ENCODE measurements around the gene TRIL. TPM values are rescaled to one million over a fixed set of nuclear protein-coding genes. Genes with fewer than 3 reads are reported as not detected.

Gene TRIL
- polyA plus RNA-seq, 2 donors: 0.55 to 1.2 TPM

DNA sequence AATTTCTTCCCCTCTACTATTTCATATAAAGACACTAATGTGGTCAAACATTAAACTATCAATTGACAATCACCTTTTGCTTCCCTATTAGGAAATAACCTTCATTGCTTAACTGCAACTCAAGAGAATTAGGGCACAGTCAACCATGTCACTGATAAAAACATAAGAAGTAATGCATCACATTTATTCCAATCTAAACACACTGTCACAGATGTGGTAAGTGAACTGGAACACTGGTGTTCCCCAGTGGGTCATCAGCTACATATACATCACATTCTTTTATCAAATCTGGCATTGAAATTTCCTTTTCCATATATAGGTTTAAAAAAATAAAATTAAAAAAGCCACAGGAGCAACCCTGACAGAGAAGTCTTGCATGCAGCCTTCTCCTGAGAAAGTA is 3.7 kb downstream of the TRIL start:
- no peaks in the 10 kb centered on the region for H3K36me3 ChIP-seq (ENCODE audit: control insufficient read depth in 2 of 2, insufficient read depth in 2 of 2, low read length in 1 of 2)
- no peak overlapping the region for H3K27ac ChIP-seq (ENCODE audit: low read depth in 2 of 2, low read length in 1 of 2)
- no peaks in the 10 kb centered on the region for H3K9me3 ChIP-seq (ENCODE audit: control insufficient read depth in 2 of 2, insufficient read depth in 1 of 2, low read depth in 1 of 2, low read length in 1 of 2)
- no peaks in the 10 kb centered on the region for H3K27me3 ChIP-seq (ENCODE audit: control insufficient read depth in 1 of 2, insufficient read depth in 2 of 2, low read length in 2 of 2)
- no peak overlapping the region for H3K4me3 ChIP-seq (ENCODE audit: low read depth in 1 of 2, low read length in 2 of 2)
- peaks cover 0 to 23% of the 10 kb centered on the region in 2 donors for H3K4me1 ChIP-seq (ENCODE audit: control insufficient read depth in 2 of 2, insufficient read depth in 2 of 2, low read length in 1 of 2)

DNA sequence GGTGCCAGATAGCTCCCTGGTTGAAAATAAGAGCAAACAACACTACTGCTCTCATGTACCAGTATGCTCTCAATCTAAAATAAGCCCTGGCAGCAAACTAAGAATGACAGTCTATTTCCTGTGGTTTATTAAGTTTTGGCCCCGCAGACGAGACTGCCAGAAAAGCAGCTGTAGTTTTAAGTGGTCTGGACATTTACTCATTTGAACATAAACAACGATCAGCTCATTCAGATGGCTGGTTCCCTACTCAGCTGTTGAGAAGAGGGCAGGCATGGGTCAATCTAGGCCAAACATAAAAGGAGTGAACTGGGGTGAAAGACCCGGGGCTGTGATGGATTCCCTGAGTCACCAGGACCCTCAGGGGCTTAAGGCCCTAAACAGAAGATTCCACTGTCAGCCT is 4.5 kb downstream of the TRIL start:
- 33 to 44% methylated on average over 4 of the region's 4 CpGs for WGBS, 2 donors
- H3K27me3 ChIP-seq (ENCODE audit: control insufficient read depth in 1 of 2, insufficient read depth in 2 of 2, low read length in 2 of 2): no peaks in the 10 kb centered on the region
- no peak overlapping the region for H3K4me3 ChIP-seq (ENCODE audit: low read depth in 1 of 2, low read length in 2 of 2)
- no peaks in the 10 kb centered on the region for H3K9me3 ChIP-seq (ENCODE audit: control insufficient read depth in 2 of 2, insufficient read depth in 1 of 2, low read depth in 1 of 2, low read length in 1 of 2)
- no peaks in the 10 kb centered on the region for H3K36me3 ChIP-seq (ENCODE audit: control insufficient read depth in 2 of 2, insufficient read depth in 2 of 2, low read length in 1 of 2)
- H3K27ac ChIP-seq (ENCODE audit: low read depth in 2 of 2, low read length in 1 of 2): no peak overlapping the region
- H3K4me1 ChIP-seq (ENCODE audit: control insufficient read depth in 2 of 2, insufficient read depth in 2 of 2, low read length in 1 of 2): peaks cover 0 to 23% of the 10 kb centered on the region in 2 donors

DNA sequence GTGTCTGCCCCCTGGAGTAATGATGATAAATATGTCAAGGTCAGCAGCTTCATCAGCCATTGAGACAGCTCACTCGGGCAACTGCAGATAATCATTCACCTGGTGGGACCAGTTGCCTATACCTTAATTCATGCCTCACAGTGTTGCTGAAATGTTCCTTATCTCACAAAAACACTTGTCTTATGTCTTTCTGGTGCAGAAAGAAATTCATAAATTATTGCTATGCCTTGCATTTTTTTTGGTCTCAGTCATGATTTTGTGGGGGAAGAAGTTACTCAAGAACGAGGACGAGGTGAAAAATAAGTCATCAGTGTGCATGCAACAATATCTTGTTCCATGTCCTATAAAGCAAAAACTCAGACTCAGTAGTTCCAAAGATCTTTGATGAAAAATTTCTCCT is 16.0 kb downstream of the TRIL start:
- no peak overlapping the region for H3K4me3 ChIP-seq (ENCODE audit: low read depth in 1 of 2, low read length in 2 of 2)

DNA sequence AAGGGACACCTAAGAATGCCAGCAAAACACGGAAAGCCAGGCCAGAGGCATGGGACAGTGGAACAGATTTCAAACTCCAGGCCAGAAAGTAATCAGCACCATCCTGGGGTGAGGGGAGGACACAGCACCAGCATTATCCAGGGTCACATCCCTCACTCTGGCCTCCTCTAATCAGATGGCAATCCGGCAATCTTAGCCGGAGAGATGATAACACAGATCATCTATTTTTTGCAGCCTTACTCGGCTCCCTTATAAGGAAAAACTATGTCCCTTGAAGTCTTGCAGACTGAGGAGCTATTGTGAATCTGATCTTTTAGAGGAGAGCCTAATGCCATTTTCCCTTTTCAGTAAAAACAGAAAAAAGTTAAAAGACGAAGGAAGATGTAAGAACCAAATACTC is 16.5 kb downstream of the TRIL start:
- Histone ChIP-seq H3K36me3 (ENCODE audit: control insufficient read depth in 2 of 2, insufficient read depth in 2 of 2, low read length in 1 of 2) (no peaks in the 10 kb centered on the region), H3K4me3 (ENCODE audit: low read depth in 1 of 2, low read length in 2 of 2) (no peak overlapping the region), H3K27me3 (ENCODE audit: control insufficient read depth in 1 of 2, insufficient read depth in 2 of 2, low read length in 2 of 2) (no peaks in the 10 kb centered on the region), H3K9me3 (ENCODE audit: control insufficient read depth in 2 of 2, insufficient read depth in 1 of 2, low read depth in 1 of 2, low read length in 1 of 2) (no peaks in the 10 kb centered on the region), H3K27ac (ENCODE audit: low read depth in 2 of 2, low read length in 1 of 2) (no peak overlapping the region), H3K4me1 (ENCODE audit: control insufficient read depth in 2 of 2, insufficient read depth in 2 of 2, low read length in 1 of 2) (no peaks in the 10 kb centered on the region)
- 75 to 77% methylated on average over 5 of the region's 5 CpGs for WGBS, 2 donors

More for the DNA sequence above, 16.0 kb downstream of the TRIL start:
- H3K9me3 ChIP-seq (ENCODE audit: control insufficient read depth in 2 of 2, insufficient read depth in 1 of 2, low read depth in 1 of 2, low read length in 1 of 2): no peaks in the 10 kb centered on the region
- 73 to 76% methylated on average over 3 of the region's 3 CpGs for WGBS, 2 donors
- H3K36me3 ChIP-seq (ENCODE audit: control insufficient read depth in 2 of 2, insufficient read depth in 2 of 2, low read length in 1 of 2): no peaks in the 10 kb centered on the region
- H3K27ac ChIP-seq (ENCODE audit: low read depth in 2 of 2, low read length in 1 of 2): no peak overlapping the region
- H3K27me3 ChIP-seq (ENCODE audit: control insufficient read depth in 1 of 2, insufficient read depth in 2 of 2, low read length in 2 of 2): no peaks in the 10 kb centered on the region
- no peaks in the 10 kb centered on the region for H3K4me1 ChIP-seq (ENCODE audit: control insufficient read depth in 2 of 2, insufficient read depth in 2 of 2, low read length in 1 of 2)

DNA sequence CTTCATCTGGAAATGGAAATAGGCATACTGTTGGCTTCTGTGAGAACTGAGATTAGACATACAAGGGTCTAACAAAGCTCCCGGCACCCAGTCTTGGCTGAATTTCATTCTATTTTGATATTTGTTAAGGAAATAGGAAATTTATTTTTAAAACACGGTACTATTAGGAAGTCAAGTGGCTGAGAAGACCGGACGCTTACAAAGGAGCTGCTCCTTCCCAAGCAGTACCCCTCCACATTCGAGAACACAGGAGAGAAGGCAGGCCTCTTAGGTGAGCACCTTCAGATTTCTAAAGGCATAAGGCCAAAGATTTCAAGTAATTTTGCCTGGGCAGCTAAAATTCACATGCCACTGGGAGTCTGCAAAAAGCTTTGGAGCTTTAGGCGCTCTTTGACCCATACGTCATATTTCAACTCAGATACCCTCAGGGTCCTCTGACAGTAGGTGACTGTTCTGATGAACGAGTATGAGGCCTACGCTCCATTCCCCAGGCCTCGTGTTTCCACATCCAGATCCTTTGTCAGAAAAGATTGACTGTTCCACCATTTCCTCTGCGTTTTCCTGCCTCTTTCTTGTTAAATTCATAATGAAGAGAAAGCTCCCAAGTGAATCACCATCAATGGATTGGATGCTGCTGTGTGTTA is 17.3 kb downstream of the TRIL start:
- H3K4me1 ChIP-seq (ENCODE audit: control insufficient read depth in 2 of 2, insufficient read depth in 2 of 2, low read length in 1 of 2): no peaks in the 10 kb centered on the region
- H3K4me3 ChIP-seq (ENCODE audit: low read depth in 1 of 2, low read length in 2 of 2): no peak overlapping the region
- 84% methylated on average over 11 of the region's 11 CpGs for WGBS, 2 donors
- H3K36me3 ChIP-seq (ENCODE audit: control insufficient read depth in 2 of 2, insufficient read depth in 2 of 2, low read length in 1 of 2): no peaks in the 10 kb centered on the region
- H3K27me3 ChIP-seq (ENCODE audit: control insufficient read depth in 1 of 2, insufficient read depth in 2 of 2, low read length in 2 of 2): no peaks in the 10 kb centered on the region
- H3K27ac ChIP-seq (ENCODE audit: low read depth in 2 of 2, low read length in 1 of 2): peak overlapping the region in 1 of 2 donors; percentile 2
- H3K9me3 ChIP-seq (ENCODE audit: control insufficient read depth in 2 of 2, insufficient read depth in 1 of 2, low read depth in 1 of 2, low read length in 1 of 2): no peaks in the 10 kb centered on the region

DNA sequence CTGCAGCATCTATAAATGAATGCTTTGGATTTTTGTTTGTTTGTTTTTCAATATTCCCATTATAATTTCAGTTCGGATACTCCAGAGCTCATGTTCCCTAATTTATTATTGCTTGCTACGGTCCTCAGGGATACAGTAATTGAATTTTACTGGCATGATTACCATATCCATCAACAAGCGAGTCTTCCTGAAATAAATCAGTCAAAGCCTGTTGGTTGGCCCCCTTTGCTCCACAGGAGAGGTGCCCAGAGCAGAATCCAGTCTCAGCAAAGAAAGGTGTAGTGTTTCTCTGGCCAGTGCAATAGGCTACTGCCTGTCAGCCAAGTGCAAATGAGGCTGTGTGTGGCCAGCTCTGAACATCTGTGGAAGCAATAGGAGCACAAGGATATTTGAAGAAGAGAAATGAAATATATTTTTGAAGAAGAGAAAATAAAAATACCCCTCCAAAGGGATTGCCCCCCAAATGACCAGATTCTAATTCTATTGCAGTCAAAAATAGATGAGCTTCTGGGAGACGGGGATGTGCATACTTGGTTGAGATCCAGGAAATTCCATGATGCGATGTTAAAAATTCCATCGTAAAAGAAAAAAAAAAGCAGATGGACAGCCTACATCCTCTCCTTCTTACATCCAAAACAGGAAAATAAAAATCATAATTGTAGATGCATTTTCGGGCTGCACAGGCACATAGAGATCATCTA is 18.1 kb downstream of the TRIL start:
- WGBS, 2 donors: 68 to 70% methylated on average over 7 of the region's 7 CpGs
- H3K27me3 ChIP-seq (ENCODE audit: control insufficient read depth in 1 of 2, insufficient read depth in 2 of 2, low read length in 2 of 2): no peaks in the 10 kb centered on the region
- H3K27ac ChIP-seq (ENCODE audit: low read depth in 2 of 2, low read length in 1 of 2): no peak overlapping the region

DNA sequence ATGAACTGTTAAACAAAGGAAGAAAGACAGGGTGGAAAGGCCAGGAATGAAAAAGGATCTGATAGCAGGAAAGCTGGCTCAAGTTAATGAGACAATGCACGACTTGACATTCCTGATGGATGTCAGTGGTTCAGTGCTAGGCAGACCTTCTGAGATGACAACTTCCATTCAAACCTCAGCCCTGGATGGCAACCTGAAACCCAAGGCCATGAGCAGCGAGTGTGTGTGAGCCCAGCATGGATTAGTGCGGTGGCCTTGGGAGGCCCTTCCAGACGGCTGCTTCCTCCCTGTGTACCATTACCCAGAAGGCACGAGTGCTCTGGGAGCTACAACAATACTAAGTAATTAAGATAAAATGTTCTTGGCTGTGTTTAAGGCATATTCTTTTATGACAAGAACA is 18.8 kb downstream of the TRIL start:
- 59 to 64% methylated on average over 5 of the region's 5 CpGs for WGBS, 2 donors
- Histone ChIP-seq H3K36me3 (ENCODE audit: control insufficient read depth in 2 of 2, insufficient read depth in 2 of 2, low read length in 1 of 2) (no peaks in the 10 kb centered on the region), H3K27ac (ENCODE audit: low read depth in 2 of 2, low read length in 1 of 2) (no peak overlapping the region), H3K4me3 (ENCODE audit: low read depth in 1 of 2, low read length in 2 of 2) (no peak overlapping the region), H3K4me1 (ENCODE audit: control insufficient read depth in 2 of 2, insufficient read depth in 2 of 2, low read length in 1 of 2) (no peaks in the 10 kb centered on the region), H3K27me3 (ENCODE audit: control insufficient read depth in 1 of 2, insufficient read depth in 2 of 2, low read length in 2 of 2) (no peaks in the 10 kb centered on the region), H3K9me3 (ENCODE audit: control insufficient read depth in 2 of 2, insufficient read depth in 1 of 2, low read depth in 1 of 2, low read length in 1 of 2) (no peaks in the 10 kb centered on the region)

More for the DNA sequence above, 18.1 kb downstream of the TRIL start:
- Histone ChIP-seq H3K9me3 (ENCODE audit: control insufficient read depth in 2 of 2, insufficient read depth in 1 of 2, low read depth in 1 of 2, low read length in 1 of 2) (no peaks in the 10 kb centered on the region), H3K4me3 (ENCODE audit: low read depth in 1 of 2, low read length in 2 of 2) (no peak overlapping the region), H3K36me3 (ENCODE audit: control insufficient read depth in 2 of 2, insufficient read depth in 2 of 2, low read length in 1 of 2) (no peaks in the 10 kb centered on the region), H3K4me1 (ENCODE audit: control insufficient read depth in 2 of 2, insufficient read depth in 2 of 2, low read length in 1 of 2) (no peaks in the 10 kb centered on the region)

DNA sequence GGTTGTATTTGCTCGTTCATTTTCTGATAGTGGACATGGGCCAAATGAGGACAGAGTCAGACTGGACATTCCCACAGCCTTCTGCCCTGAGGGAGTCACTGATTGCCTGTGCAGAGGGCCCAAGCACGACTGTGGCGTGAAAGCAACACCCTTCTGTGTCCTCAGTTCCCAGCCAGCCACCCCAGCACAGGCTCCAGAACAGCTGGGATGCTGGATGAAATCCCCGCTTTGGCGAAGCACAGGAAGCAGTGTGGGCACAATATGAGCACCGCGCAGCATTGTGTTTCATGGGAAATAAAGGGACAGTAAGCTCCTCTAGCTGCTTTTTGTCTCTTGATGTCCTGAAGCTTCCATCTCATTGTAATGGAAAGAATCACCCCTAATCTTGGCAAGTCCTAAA is 20.5 kb downstream of the TRIL start:
- Histone ChIP-seq H3K4me3 (ENCODE audit: low read depth in 1 of 2, low read length in 2 of 2) (no peak overlapping the region), H3K9me3 (ENCODE audit: control insufficient read depth in 2 of 2, insufficient read depth in 1 of 2, low read depth in 1 of 2, low read length in 1 of 2) (no peaks in the 10 kb centered on the region), H3K27me3 (ENCODE audit: control insufficient read depth in 1 of 2, insufficient read depth in 2 of 2, low read length in 2 of 2) (no peaks in the 10 kb centered on the region), H3K4me1 (ENCODE audit: control insufficient read depth in 2 of 2, insufficient read depth in 2 of 2, low read length in 1 of 2) (no peaks in the 10 kb centered on the region), H3K27ac (ENCODE audit: low read depth in 2 of 2, low read length in 1 of 2) (no peak overlapping the region), H3K36me3 (ENCODE audit: control insufficient read depth in 2 of 2, insufficient read depth in 2 of 2, low read length in 1 of 2) (no peaks in the 10 kb centered on the region)
- WGBS, 2 donors: 79 to 80% methylated on average over 7 of the region's 7 CpGs

DNA sequence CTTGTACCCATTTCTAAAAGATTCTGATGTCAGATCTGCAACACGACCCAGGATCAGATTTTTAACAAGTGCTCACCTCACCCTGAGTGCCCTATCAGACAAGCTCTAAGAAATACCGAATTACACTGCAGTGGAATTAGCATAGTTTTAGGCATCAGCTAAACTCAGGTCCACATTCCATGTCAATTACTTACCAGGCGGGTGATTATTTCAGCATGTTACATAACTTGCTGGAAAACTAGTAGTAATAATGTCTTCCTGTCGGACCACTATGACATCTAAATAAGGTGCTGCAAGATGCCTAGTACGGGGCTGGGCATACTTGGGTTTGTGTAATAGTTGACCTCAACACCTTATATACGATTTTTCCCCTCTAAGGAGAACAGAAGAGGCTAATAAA is 21.0 kb downstream of the TRIL start:
- Histone ChIP-seq H3K9me3 (ENCODE audit: control insufficient read depth in 2 of 2, insufficient read depth in 1 of 2, low read depth in 1 of 2, low read length in 1 of 2) (no peaks in the 10 kb centered on the region), H3K27ac (ENCODE audit: low read depth in 2 of 2, low read length in 1 of 2) (no peak overlapping the region), H3K4me1 (ENCODE audit: control insufficient read depth in 2 of 2, insufficient read depth in 2 of 2, low read length in 1 of 2) (no peaks in the 10 kb centered on the region), H3K4me3 (ENCODE audit: low read depth in 1 of 2, low read length in 2 of 2) (no peak overlapping the region), H3K36me3 (ENCODE audit: control insufficient read depth in 2 of 2, insufficient read depth in 2 of 2, low read length in 1 of 2) (no peaks in the 10 kb centered on the region), H3K27me3 (ENCODE audit: control insufficient read depth in 1 of 2, insufficient read depth in 2 of 2, low read length in 2 of 2) (no peaks in the 10 kb centered on the region)
- WGBS, 2 donors: 78 to 79% methylated on average over 6 of the region's 6 CpGs

DNA sequence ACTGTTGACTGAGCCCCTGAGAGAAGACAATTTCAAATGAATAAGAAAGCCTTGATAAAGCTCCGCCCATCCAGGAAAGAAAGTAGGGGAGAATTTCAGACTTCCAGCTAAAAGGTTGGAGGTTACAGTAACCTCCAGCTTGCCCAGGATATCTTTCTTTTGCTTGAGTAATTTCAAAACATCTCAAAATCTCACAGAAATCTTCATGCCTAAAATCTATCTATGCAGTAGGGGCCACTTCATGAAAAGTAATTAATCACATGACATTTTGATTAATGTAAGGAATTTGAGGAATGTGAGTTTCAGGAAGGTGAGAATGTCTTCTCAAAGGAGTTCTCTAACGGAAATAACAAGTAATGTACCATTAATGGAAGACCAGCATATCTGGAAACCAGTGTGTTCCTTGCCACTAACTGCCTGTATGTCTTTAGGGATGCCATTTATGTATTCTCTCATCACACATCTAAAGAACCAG is 24.2 kb downstream of the TRIL start:
- Histone ChIP-seq H3K4me1 (ENCODE audit: control insufficient read depth in 2 of 2, insufficient read depth in 2 of 2, low read length in 1 of 2) (peaks cover 0 to 3% of the 10 kb centered on the region in 2 donors), H3K27me3 (ENCODE audit: control insufficient read depth in 1 of 2, insufficient read depth in 2 of 2, low read length in 2 of 2) (no peaks in the 10 kb centered on the region), H3K9me3 (ENCODE audit: control insufficient read depth in 2 of 2, insufficient read depth in 1 of 2, low read depth in 1 of 2, low read length in 1 of 2) (no peaks in the 10 kb centered on the region), H3K36me3 (ENCODE audit: control insufficient read depth in 2 of 2, insufficient read depth in 2 of 2, low read length in 1 of 2) (no peaks in the 10 kb centered on the region), H3K4me3 (ENCODE audit: low read depth in 1 of 2, low read length in 2 of 2) (no peak overlapping the region), H3K27ac (ENCODE audit: low read depth in 2 of 2, low read length in 1 of 2) (no peak overlapping the region)
- WGBS, 2 donors: 58 to 65% methylated on average over 2 of the region's 2 CpGs
